GM12873 (cell line): ENCODE results near the gene PCDHB13.

Experiments
- TF ChIP-seq, protein P1 (sequence below): IDR thresholded peaks from 2 replicates; pipeline ENCODE4 v1.5.1; 2012; ENCODE audit warnings: low read depth, mild to moderate bottlenecking, moderate library complexity, low read length, control low read depth; ENCODE audit not compliant: insufficient read depth; ENCODE audit errors: missing control alignments

PCDHB13 gene

GRCh38 chr5:141260458-141261237 lies 46.9 kb downstream of the PCDHB13 start:
- TF ChIP-seq, protein P1, sequence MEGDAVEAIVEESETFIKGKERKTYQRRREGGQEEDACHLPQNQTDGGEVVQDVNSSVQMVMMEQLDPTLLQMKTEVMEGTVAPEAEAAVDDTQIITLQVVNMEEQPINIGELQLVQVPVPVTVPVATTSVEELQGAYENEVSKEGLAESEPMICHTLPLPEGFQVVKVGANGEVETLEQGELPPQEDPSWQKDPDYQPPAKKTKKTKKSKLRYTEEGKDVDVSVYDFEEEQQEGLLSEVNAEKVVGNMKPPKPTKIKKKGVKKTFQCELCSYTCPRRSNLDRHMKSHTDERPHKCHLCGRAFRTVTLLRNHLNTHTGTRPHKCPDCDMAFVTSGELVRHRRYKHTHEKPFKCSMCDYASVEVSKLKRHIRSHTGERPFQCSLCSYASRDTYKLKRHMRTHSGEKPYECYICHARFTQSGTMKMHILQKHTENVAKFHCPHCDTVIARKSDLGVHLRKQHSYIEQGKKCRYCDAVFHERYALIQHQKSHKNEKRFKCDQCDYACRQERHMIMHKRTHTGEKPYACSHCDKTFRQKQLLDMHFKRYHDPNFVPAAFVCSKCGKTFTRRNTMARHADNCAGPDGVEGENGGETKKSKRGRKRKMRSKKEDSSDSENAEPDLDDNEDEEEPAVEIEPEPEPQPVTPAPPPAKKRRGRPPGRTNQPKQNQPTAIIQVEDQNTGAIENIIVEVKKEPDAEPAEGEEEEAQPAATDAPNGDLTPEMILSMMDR = no peak

GRCh38 chr5:141261238-141261546 lies 47.5 kb downstream of the PCDHB13 start:
- TF ChIP-seq, protein P1 = no peak
